Measurements from ENCODE around the gene SH2D1B. TPM values are rescaled to one million over a fixed set of nuclear protein-coding genes. Genes with fewer than 3 reads are reported as not detected.

SH2D1B gene
- total and polyA plus RNA-seq, 8 donors, result 0.25 to 1.2 (median 0.72) TPM

DNA sequence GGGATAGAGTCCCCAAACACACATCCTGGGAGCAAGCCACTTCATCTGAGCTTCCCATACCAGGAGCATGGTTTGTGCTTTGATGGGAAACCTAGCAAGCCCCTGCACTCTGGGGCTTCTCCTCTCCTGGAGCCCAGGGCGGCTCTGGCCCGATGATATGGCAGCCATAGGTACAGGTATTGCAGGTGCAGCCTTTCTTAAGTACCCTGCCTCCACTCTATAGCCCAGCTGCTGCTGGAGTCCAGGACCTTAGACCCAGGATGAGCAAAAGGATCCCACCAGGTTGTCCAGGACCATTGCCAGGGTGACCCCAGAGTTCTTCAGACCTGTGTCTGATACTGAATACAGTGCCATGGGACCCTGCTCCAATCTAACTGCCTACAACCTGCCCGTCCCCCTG is 26.2 kb downstream of the SH2D1B start:
- Histone ChIP-seq H3K27ac (no peak overlapping the region), H3K9me3 (no peaks in the 10 kb centered on the region), H3K36me3 (peaks cover 0 to 12% of the 10 kb centered on the region in 2 donors), H3K4me3 (no peak overlapping the region), H3K4me1 (no peaks in the 10 kb centered on the region), H3K27me3 (no peaks in the 10 kb centered on the region)
- DNase-seq (no peak), ATAC-seq (no peak)
- TF ChIP-seq CTCF (IDR thresholded peaks at IDR 0.05), result no peak
- intact Hi-C loops (cut with DNase I), result no loop called here

- intact Hi-C loops (cut with DNase I), result no loop called here
- Histone ChIP-seq H3K4me1 (no peaks in the 10 kb centered on the region), H3K36me3 (peaks cover 0 to 12% of the 10 kb centered on the region in 2 donors), H3K9me3 (no peaks in the 10 kb centered on the region), H3K4me3 (no peak overlapping the region), H3K27me3 (no peaks in the 10 kb centered on the region), H3K27ac (no peak overlapping the region)
- DNase-seq (no peak), ATAC-seq (no peak)
- no peak for TF ChIP-seq CTCF (IDR thresholded peaks at IDR 0.05)
Observed at GRCh38 chr1:162385280-162385623, 26.7 kb downstream of the SH2D1B start.

- DNase-seq (no peak), ATAC-seq (no peak)
- intact Hi-C loops (cut with DNase I), result no loop called here
- H3K27ac ChIP-seq, result no peak overlapping the region
- no peak overlapping the region for H3K4me3 ChIP-seq
- no peaks in the 10 kb centered on the region for H3K4me1 ChIP-seq
- TF ChIP-seq CTCF (IDR thresholded peaks at IDR 0.05), result no peak
- H3K36me3 ChIP-seq, result peaks cover 0 to 12% of the 10 kb centered on the region in 2 donors
- no peaks in the 10 kb centered on the region for H3K27me3 ChIP-seq
- H3K9me3 ChIP-seq, result no peaks in the 10 kb centered on the region
Observed at GRCh38 chr1:162384601-162385279, 27.2 kb downstream of the SH2D1B start.

DNA sequence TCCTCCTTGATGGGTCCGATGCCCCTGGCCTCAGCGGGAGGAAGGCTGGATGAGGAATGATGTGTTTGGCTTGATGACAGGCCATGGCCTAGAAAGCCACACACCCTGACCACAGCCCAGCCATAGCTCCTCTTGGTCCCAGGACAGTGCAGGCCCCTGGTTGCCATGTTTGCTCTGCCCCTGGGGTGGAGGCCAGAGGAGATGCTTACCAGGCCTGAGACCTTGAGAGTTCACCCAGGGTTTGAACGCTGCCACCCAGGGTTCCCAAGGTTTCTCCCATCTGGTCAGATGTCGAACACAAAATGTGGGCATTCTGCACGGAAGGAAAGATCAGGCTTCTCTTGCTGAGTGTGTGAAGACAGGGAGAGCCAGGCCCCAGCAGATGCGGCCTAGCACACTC is 27.8 kb downstream of the SH2D1B start:
- intact Hi-C loops (cut with DNase I), result no loop called here
- no peaks in the 10 kb centered on the region for H3K9me3 ChIP-seq
- no peak for ATAC-seq

DNA sequence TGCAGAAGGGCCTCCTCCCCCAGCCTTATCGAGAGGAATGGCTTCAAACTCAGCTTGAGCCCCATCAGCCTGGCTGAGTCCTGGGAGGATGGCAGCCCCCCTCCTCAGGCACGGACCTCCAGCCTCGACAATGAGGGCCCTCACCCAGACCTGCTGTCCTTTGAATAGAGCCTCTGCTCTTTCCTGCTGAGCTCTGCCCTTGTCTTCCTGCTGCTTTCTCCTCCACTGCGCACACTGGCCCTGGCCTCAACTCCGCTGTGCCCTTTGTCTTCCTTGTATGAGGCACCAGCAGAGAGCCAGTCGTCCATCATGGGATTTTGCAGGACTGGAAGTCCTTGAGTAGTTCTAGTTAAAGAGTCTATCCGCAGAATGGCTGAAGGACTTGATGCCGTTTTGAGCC is 28.4 kb downstream of the SH2D1B start:
- no peaks in the 10 kb centered on the region for H3K9me3 ChIP-seq
- H3K27me3 ChIP-seq, result no peaks in the 10 kb centered on the region
- H3K4me3 ChIP-seq, result no peak overlapping the region
- intact Hi-C loops (cut with DNase I), result no loop called here
- no peak for TF ChIP-seq CTCF (IDR thresholded peaks at IDR 0.05)
- H3K27ac ChIP-seq, result no peak overlapping the region
- DNase-seq, result no peak
- no peaks in the 10 kb centered on the region for H3K4me1 ChIP-seq
- peaks cover 0 to 12% of the 10 kb centered on the region in 2 donors for H3K36me3 ChIP-seq
- no peak for ATAC-seq

More for the DNA sequence above, 27.8 kb downstream of the SH2D1B start:
- Histone ChIP-seq H3K36me3 (peaks cover 0 to 12% of the 10 kb centered on the region in 2 donors), H3K4me1 (no peaks in the 10 kb centered on the region), H3K27me3 (no peaks in the 10 kb centered on the region), H3K27ac (no peak overlapping the region), H3K4me3 (no peak overlapping the region)
- TF ChIP-seq CTCF (IDR thresholded peaks at IDR 0.05), result no peak
- no peak for DNase-seq
